Kasumi-1 (cell line): Measurements from ENCODE around the gene ERC2.

ENCODE experiments used
- DNase-seq, 2 experiments: peaks; one replicate each; lab custom pipeline; 2025; lab: John Stamatoyannopoulos, UW

The ERC2 gene

DNA sequence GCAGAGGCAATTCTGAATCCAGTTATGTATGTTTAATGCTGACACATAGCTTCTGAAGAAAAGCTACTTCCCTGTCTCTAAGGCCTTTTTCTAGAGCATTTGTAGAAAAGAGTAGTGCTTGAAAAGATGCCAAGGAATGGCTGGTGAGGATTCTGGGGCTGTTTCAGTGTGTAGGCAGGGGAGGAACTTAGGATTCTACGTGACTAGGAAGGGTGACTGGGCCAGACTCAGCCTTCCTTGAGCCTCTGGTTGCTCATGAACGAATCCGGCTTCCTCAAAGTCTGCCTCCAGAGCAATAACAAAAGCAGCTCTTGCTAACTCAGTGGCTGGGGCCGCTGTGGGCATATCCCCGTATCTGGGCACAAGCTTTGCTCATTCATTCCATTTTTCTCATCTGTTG is 876.4 kb downstream of the ERC2 start:
- no peak for DNase-seq

DNA sequence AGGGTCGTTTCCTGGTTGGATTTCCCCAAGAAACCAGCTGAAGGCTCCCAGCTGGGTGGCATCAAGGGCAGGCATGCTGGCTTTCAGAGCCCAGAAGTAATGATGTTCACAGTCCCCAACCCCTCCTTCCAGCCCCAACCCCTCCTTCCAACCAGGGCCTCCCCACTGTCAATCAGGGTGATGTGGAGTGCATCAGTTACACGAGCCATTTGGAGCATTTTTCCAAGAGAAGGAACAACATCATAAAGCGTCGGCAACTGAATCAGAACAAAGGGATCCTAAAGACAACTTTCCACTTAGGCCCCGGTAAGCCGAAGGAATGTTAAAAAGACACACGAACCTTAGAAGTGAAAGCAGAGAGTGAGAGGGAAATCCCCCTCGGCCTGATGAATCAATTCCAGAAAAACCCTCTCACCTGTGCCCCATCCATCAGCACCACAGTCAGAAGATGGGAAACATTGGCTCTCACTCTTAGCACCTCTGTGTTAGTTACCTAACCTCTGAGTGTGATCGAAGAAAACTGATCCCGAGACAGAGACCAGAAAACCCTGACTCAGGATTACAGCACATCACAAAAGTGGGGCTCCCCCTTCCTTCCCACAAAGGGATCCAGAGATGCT is 880.0 kb downstream of the ERC2 start:
- DNase-seq: no peak

DNA sequence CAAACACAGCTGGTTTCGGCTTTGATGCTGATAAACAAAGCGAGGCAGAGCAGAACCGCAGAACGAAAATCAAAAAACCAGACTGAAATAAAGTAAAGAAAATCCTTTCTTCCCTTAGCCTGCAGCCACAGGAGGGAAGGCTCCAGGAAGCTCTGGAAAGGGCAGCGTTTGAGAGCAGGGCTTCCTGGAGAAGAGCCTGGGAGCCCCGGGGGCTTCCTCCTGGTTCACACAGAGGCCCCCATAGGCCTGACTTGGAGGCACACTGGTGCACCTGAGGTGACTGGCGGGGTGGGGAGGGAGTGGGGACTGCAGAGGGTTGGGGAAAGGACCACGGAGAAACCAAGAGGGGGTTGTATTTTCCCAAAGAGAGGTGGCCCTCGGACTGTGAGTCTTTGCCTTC is 882.4 kb downstream of the ERC2 start:
- DNase-seq: no peak

DNA sequence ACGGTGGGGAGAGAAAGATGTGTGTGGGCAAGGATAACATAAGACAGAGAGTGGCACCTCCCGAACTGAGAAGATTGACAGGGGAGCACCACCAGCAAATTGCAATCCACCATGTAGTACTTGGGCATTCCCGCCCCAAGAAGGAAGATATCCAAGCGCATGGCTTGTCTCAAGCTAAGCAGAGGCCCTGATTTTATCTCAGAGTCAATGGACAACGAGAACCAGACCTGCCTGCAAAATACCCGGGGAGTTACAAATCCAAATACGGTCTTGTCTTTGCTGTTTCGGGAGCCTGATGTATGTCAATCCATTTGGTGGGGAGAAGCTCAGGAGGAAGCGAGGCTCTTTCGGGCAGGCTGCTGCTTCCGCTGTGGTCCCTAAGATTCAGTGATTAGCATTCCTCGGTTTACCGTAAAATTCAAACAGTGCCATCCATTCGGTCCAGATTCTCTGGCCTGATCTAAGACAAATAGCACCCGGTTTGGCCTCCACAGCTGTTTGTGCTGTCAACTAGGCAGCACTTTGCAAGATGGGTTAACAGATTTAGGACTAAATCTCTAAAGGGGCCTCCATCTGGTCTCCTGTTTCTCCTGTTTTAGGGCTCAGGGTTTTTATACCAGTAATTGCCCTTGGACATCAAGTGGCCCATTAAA is 883.4 kb downstream of the ERC2 start:
- DNase-seq: no peak

DNA sequence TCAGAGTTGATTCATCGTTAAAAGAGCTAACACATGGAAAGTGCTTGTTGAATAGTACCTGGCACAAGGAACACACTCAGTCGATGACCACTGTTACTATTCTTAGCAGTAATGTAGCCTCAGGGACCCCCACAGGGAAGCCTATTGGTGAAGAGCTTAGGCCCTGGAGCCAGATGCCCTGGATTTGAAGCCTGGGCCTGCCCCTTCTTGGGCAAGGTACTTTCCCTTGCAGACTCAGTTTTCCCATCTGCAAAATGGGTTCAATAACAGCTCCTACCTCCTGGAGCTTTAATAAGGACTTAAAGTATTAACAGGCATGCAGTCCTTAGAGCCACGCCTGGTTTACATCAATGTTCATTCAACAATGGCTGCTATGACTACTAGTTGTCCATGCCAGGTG is 884.2 kb downstream of the ERC2 start:
- no peak for DNase-seq

DNA sequence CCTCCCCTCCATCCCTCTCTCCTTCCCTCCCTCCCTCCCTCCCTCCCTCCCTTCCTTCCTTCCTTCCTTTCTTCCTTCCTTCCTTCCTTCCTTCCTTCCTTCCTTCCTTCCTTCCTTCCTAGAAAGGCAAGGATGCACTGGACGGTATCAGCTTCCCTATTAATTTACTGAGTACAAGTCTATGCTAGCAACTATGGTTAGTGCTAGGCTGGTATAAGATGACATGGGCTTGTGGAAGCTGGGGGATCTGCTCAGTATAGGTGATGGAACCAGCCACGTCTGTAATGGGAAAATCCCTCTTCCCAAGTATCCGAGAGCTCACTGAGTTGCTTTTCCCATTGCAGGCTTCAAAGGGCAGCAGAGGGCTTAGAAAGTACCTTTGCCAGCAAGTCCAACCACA is 884.8 kb downstream of the ERC2 start:
- DNase-seq: no peak

DNA sequence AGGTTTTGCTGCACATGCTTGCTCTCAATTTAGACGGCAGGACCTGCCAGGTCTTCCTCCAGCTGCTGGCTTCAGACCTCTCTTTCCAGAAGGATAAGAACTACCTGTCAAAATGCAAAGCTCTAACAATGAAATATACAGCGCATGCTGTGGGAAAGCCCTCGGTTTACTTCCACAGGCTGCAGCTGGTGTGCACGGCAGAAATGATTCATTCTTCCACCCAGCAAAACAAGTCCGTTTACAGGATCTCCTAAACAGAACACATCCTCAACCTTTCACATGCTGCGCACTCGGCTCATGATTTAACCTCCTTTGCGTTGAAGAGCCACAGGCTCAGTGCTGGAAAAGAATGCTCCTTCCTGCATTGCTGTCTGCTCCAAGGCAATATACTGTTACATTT is 888.8 kb downstream of the ERC2 start:
- DNase-seq: no peak

DNA sequence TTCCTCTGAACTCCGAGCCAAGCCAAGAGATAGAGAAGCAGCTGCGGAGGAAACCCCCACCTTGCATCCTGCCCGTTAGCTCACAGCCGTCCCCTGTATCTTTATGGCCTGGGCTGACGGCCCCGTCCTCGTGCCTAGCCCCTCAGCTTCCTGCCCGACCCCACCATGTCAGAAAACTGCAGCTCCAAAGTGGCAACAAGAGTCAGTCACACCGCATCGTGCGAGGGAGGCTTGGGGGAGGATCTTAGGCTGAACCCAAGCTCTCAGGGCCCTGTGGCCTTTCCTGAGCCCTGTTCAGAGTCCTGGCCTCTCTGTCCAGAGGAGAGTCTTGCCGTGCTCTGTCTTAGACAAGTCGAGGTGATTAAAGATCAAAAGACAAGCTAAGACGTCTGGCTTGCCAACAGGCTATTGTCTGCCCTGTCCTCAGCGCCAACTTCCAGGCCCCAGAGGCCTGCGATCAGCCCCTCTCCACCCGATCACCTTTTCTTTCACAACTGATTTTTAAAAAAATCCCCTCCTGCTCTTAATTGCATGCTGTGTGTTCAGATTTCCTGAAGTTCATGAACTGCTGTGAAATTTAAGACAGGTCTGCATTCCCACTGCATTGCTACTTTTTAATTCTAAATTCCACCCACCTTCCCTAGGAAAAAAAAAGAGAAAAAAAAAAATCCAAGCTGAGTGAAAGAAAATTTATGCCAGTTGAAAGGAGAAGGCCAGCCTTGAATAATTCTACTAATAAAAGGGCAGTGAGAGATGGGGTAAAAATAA is 891.5 kb downstream of the ERC2 start:
- no peak for DNase-seq

DNA sequence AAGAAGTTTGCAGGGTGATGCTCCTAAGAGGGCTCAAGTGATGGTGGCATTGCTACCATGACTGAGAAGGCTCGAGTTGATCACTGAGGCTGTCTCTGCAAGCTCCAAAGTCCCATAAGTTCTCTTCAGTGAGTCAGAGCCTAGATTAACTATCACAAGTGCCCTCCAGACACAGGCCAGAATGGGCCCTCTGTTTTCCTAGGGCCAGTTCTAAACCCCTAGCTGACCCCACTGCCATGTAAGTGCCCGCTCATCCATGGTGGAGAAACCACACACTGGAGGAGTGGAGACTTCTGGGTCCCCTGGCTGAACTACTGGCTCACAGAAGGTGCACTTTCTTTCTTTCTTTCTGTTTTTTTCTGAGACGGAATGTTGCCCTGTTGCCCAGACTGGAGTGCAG is 893.6 kb downstream of the ERC2 start:
- no peak for DNase-seq

DNA sequence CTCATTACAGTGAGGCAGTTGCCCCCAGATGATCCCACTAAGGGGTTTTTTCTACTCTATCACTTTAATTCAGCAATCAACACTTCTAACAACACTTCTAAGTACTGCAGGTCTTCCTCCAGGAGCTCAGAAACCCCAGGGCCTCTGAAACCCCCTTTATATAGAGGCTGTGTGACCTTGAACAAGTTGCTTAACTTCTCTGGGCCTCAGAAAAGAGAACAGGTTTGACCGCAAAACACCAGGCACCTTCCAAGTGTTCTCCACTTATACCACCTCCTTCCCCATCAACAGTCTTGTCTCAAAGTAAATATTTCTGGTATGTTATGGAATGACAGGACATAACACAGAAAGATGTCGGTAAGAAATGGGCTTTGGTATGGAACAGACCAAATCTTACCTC is 895.5 kb downstream of the ERC2 start:
- DNase-seq: no peak

DNA sequence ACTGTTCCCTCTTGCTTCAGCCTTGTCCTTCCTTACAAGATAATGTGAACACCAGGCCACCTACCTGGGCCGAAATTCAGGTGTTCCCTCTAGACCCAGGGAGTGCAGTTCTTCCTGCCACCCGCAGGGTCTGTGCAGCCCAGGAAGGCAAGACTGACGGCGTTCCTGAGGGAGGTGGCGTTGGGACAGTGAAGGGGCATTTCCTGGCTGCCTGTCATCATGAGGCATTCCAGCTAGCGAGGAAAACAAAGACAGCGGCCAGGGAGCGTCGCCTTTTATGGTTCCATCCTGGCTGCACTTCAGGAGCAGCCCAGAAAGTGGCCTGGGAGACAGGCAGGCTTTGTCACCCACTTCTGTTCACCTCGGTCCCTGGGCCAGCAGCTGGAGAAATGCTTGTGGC is 896.4 kb downstream of the ERC2 start:
- no peak for DNase-seq

DNA sequence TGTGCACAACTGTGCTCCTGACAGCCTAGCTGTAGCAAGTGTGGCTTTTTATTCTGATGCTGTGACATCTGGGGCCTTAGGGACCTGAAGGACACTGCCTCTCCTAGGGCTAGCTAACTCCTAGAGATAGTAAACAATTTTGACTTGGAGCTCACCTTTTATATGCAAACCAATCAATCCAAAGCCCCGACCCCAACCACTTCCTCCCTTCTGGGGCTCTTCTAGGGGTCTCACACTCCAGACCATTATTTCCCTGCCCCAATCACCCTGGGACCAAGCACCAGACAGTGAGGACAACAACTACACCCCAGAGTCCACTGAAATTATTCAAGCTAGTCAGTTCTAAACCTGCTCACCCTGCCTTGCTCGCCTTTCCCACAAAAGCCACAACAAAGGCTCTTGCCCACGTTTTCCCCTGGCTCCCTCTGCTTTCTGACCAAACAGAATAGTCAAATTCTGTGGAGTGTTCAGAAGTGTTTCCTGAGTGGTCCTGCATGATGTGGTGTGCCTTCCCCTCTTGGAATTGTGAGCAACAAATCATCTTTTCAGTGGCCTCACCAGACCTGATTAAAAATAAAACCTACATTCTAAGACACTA is 897.0 kb downstream of the ERC2 start:
- DNase-seq: no peak

DNA sequence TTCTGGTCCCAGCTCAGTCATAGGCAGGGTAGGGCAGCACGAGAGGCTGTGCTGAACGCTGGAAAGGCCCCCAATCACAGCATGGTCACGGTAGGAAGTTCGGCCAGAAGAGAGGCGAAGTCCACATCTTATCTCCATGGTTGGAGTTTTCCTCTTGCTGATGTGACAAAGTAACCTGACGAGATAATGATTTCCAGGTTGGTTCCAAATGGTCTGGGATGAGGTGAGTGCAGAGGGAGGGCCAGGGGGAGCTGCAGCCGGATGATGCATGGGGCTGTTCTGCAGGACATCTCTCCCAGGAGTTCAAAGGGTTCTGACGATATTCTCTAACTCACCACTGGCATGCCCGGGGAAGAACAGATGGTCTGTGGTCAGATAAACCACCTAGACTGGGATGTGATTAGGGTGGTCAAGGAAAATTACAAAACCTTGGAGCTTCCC is 898.0 kb downstream of the ERC2 start:
- DNase-seq: no peak

DNA sequence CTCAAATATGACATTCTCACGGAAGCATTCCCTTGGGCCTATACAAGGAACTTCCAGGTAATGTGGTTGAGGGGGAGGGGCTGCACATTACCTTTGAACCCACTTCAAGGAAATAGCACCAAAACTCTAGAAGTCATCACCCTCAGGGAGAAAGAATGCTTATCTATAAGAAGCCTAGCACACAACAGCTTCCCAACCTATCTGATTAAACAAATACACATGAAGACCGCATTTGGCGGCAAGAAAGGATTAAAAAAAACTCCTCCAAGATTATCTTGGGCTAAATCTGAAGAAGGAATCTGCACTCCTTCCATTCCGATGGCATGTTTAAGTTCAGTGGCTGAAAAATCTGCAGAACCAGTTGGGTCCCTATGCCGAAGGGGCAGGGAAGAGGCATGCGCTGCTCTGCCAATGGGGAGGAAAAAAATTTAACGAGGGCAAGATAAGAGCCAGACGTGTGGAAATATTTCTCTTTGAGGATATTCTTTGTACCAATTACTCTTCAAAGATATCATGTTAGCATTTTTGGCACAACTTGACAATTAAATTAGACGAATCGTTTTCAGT is 899.2 kb downstream of the ERC2 start:
- no peak for DNase-seq

DNA sequence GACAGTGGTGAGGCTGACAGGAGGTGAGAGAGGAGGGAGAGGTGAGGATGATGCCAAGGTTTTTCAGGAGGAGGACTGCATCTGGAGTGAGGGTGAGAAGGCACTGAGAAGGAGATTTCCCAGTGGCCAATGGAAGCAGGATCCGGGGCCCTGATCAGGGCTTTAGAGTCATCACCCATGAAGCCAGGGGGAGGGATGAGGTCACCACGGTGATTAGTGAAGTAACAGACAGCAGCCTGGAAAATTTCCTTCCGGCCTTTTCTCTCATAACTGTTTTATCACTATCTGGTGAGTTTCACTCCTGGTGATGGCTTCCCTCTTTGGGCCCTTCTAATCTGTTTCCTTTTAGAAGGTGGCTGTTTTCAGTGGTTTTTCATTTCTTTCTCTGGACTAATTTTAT is 900.7 kb downstream of the ERC2 start:
- DNase-seq: no peak

DNA sequence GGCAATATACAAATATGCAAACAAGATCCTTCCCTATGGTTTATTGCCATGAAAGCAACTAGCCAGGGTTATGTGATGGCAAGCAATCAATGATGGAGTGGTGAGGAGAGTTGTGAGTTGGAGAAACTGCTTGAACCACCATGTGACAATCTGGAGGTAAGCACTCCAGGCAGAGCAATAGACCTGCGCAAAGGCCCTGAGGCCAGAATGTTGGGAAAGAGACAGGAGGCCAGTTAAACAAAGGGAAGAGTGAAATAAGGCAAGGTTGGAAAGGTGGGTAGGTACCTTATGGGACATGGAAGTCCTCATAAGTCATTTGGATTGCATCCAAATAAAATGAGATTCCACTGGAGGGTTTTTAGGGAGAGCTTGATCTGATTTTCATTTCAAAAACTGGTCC is 901.1 kb downstream of the ERC2 start:
- no peak for DNase-seq

DNA sequence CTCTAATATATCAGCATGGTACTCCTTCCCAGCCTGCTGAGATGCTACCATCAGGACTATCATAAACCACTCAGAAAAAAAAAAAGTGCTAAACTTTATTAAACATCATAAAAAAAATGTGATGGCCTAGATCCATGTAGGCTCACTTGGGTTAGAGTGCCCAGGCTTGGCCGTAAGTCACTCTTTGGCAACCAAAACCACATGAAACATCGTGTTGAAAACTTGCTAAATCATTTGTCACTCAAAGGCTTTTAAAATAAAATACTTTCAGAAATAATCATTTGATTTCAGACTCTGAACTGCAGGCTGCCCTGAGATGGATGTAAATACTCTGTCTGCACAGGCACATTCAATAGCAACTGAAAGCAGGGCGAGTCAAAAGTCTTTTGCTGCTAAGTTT is 902.7 kb downstream of the ERC2 start:
- no peak for DNase-seq

DNA sequence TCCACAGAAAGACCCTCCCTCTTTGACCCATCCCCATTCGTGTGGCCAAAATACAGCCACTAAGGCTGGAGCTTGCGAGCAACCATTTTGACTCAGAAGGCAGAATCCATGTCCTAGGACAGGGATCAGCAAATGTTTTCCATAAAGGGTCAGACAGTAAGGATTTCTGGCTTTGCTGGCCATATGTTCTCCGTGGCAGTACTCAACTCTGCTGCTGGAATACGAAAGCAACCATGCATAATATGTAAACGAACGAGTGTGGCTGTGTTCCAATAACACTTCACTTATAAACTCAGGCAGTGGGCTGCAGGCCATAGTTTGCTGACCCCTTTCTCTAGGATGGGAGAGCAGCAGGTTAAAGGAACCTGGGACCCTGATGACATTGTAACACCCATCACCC is 903.5 kb downstream of the ERC2 start:
- DNase-seq: no peak

DNA sequence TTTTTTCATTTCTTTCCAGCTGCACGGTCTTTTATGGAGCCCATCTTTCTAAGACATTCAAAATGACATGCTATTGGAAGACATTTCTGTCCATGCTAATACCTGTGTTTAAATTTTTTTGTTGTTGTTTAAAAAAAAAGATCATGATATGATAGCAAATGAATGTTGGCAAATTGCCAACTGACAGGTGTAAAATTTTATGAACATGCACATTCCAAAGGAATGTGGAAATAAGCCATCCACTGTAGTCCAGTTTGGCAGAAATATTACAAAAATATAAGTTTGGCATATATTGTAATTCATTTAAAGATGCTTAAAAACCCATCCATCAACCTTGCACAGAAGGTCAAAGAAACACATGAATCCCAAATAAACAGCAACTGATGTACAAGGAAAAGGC is 905.6 kb downstream of the ERC2 start:
- DNase-seq: no peak

DNA sequence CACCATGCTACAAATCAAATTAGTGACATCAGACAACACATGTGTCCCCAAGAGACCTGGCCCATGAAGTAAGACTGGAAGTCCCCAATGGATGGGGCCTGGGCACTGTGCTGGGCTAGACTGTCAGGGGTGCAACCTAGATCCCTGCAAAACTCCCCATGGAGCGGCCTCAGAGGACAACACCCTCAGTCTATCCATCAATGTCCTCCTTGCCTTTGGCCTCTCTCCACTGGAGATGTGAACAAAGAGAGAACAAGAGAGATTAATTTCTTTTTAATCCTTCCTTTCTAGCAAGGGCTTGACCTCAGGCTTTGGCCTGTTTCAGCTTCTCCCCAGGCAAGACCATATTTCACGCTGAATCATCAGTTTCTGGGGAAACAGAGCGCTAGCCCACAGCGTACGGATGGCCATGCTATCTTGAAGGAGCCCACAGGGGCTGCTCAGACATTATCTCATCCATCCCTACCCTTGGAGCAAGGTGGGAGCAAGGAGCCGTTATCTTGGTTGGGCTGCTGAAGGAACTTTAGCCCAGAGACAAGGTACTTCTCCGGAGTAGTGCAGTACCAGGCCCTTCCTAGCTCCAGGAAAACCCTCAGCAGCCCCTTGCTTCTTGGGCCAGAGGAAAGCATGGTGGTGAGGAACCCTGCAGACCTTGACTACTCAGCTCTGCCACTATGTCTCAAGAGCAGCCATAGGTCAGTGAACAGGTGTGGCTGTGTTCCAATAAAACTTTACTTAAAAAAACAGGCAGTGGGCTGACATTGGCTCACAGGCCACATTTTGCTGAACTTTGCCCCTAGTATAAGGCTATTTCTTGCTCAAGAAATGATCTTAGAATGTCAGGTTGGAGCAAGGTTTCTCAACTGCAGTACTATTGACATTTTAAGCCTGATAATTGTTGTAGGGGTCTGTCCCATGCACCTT is 908.5 kb downstream of the ERC2 start:
- DNase-seq: no peak

DNA sequence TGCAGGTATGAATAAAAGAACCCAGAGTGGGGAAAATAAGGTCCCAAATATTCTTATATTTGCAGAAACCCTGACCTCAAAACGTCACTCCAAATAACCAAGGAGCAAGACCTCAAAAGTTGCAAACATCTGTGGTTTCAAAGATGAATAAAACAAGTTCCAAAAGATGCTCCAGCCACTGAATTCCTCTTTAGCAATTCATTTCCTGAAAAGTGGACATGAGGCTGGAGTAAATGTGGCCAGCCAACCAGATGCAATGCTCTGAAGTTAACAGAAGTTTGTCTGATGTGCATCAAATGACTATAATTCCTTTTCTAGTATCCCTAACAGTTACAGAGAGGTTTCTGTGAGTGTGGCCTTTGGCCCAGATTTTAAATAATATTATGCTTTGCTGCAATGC is 910.0 kb downstream of the ERC2 start:
- no peak for DNase-seq

DNA sequence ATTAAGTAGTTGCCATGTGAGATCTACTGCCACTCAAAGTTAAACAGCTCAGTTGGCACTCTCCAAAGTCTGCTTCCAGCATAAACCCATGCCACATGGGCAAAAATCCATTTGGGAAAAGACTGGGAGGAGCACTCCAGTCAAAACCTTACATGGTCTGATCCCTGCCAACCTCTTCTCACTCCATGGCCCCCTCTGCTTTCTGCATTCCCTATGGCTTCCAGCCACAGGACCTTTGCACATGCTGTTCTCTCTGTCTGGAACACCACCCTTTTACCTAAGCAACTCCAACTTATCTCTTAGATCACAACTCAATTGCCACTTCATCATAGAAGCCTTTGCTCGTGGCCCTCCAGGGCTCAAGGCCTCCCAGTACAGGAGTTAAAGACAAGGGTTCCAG is 910.7 kb downstream of the ERC2 start:
- no peak for DNase-seq
